Peyer's patch (tissue), 4 donors: Measurements from ENCODE around the gene HOXD9.

ENCODE experiments used
- POLR2A ChIP-seq, 2 donors: fragments of 450-650 bp; IDR thresholded peaks; one replicate each; pipeline ENCODE4 v1.5.1; 2017; ENCODE audit warnings: antibody characterized with exemption in 2 of 2, mild to moderate bottlenecking in 2 of 2, moderate library complexity in 2 of 2
- TF ChIP-seq, protein P1 (sequence below), 6 experiments: fragments of 450-650 bp in 4 of 6; fragments of 200-600 bp in 2 of 6; sonication (generic) in 1 of 6; IDR thresholded peaks; one replicate each; pipeline ENCODE4 v1.5.1; 2017 to 2019; ENCODE audit warnings: antibody characterized with exemption in 6 of 6, mild to moderate bottlenecking in 3 of 6, moderate library complexity in 1 of 6

DNA sequence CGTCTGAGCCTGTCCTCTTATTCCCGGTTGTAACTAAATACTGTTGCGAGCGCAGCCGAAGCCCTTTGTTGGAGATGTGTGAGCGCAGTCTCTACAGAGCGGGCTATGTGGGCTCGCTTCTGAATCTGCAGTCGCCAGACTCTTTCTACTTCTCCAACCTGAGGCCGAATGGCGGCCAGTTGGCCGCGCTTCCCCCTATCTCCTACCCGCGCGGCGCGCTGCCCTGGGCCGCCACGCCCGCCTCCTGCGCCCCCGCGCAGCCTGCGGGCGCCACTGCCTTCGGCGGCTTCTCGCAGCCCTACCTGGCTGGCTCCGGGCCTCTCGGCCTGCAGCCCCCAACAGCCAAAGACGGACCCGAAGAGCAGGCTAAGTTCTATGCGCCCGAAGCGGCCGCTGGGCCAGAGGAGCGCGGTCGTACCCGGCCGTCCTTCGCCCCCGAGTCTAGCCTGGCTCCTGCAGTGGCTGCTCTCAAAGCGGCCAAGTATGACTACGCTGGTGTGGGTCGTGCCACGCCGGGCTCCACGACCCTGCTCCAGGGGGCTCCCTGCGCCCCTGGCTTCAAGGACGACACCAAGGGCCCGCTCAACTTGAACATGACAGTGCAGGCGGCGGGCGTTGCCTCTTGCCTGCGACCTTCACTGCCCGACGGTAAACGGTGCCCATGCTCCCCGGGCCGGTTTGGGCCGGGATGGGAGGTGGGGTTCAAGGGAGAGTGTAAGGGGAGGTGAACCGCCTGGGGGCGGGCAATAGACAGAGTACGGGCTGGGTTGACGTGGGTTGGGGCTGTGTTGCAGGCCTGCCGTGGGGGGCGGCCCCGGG lies 22.6 kb upstream of the HOXD9 start, which contains the start of gene HOXD12:
- TF ChIP-seq, protein P1, sequence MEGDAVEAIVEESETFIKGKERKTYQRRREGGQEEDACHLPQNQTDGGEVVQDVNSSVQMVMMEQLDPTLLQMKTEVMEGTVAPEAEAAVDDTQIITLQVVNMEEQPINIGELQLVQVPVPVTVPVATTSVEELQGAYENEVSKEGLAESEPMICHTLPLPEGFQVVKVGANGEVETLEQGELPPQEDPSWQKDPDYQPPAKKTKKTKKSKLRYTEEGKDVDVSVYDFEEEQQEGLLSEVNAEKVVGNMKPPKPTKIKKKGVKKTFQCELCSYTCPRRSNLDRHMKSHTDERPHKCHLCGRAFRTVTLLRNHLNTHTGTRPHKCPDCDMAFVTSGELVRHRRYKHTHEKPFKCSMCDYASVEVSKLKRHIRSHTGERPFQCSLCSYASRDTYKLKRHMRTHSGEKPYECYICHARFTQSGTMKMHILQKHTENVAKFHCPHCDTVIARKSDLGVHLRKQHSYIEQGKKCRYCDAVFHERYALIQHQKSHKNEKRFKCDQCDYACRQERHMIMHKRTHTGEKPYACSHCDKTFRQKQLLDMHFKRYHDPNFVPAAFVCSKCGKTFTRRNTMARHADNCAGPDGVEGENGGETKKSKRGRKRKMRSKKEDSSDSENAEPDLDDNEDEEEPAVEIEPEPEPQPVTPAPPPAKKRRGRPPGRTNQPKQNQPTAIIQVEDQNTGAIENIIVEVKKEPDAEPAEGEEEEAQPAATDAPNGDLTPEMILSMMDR (IDR thresholded peaks at IDR 0.05), result no peak
- no peak for TF ChIP-seq POLR2A (IDR thresholded peaks at IDR 0.05)
